C4-2B (cell line): Measurements from ENCODE around the gene TMEM39A.

Experiments used
- H3K27ac ChIP-seq: fragments of 450-650 bp; 2 replicates; pipeline ENCODE4 v1.5.1; 2017
- CTCF ChIP-seq: fragments of 450-650 bp; conservative IDR thresholded peaks from 2 replicates; pipeline ENCODE4 v1.5.1; 2017; ENCODE audit warnings: mild to moderate bottlenecking
- ZFX ChIP-seq: fragments of 450-650 bp; IDR thresholded peaks from 2 replicates; pipeline ENCODE4 v1.6.1; 2017

The TMEM39A gene

GRCh38 chr3:119401069-119401468, 62.3 kb downstream of the TMEM39A start:
- TF ChIP-seq ZFX: no peak
- TF ChIP-seq CTCF: no peak

GRCh38 chr3:119400466-119400865, 62.9 kb downstream of the TMEM39A start:
- TF ChIP-seq CTCF (no peak), ZFX (no peak)
- no peak overlapping the region for H3K27ac ChIP-seq

More at GRCh38 chr3:119401069-119401468, 62.3 kb downstream of the TMEM39A start:
- no peak overlapping the region for H3K27ac ChIP-seq

GRCh38 chr3:119396870-119397269, 66.5 kb downstream of the TMEM39A start:
- TF ChIP-seq CTCF: no peak
- no peak for TF ChIP-seq ZFX
- H3K27ac ChIP-seq: no peak overlapping the region

GRCh38 chr3:119395923-119396358, 67.5 kb downstream of the TMEM39A start:
- no peak for TF ChIP-seq CTCF
- no peak for TF ChIP-seq ZFX
- no peak overlapping the region for H3K27ac ChIP-seq

- TF ChIP-seq CTCF (no peak), ZFX (no peak)
- no peak overlapping the region for H3K27ac ChIP-seq
Measured at GRCh38 chr3:119388577-119388976, 74.8 kb downstream of the TMEM39A start.

GRCh38 chr3:119382134-119382533, 81.3 kb downstream of the TMEM39A start:
- TF ChIP-seq CTCF: no peak
- no peak for TF ChIP-seq ZFX
- no peak overlapping the region for H3K27ac ChIP-seq

- TF ChIP-seq ZFX (no peak), CTCF (peak; percentile 54)
- no peak overlapping the region for H3K27ac ChIP-seq
Measured at GRCh38 chr3:119380697-119381096, 82.7 kb downstream of the TMEM39A start.
